ENCODE measurements around the gene ADAMTS7. TPM values are rescaled to one million over a fixed set of nuclear protein-coding genes. Genes with fewer than 3 reads are reported as not detected.
"Not testable (repeated sequence)": the region's sequence is repeated elsewhere in the genome, so short reads cannot be mapped to it uniquely, and the experiment has no call there.

Gene ADAMTS7
- total RNA-seq, 4 donors from 2014 or later: 0.42 to 1.1 (median 0.76) TPM

GRCh38 chr15:78788016-78788660 is 23.1 kb downstream of the ADAMTS7 start:
- Histone ChIP-seq H3K9me3 (no peaks in the 10 kb centered on the region), H3K4me1 (no peaks in the 10 kb centered on the region), H3K4me3 (no peak overlapping the region), H3K27ac (no peak overlapping the region), H3K36me3 (no peaks in the 10 kb centered on the region), H3K27me3 (no peaks in the 10 kb centered on the region)
- DNase-seq: no peak
- intact Hi-C loops (cut with DNase I; ENCODE audit: low total_unique reads) (no loop called here), in situ Hi-C loops (cut with MboI; ENCODE audit: low sequenced_read_pairs in 4 of 4) (no loop called here)
- no peak for TF ChIP-seq POLR2A (IDR thresholded peaks at IDR 0.05)
- TF ChIP-seq CTCF (IDR thresholded peaks at IDR 0.05 in 4 of 5, conservative IDR thresholded peaks at IDR 0.05 in 1 of 5): no peak
- no peak for ATAC-seq

GRCh38 chr15:78782402-78782801 is 28.9 kb downstream of the ADAMTS7 start:
- ATAC-seq; H3K4me3 ChIP-seq; H3K4me1 ChIP-seq; H3K36me3 ChIP-seq; H3K27ac ChIP-seq; intact Hi-C loops (cut with DNase I; ENCODE audit: low total_unique reads); H3K9me3 ChIP-seq; H3K27me3 ChIP-seq; DNase-seq; in situ Hi-C loops (cut with MboI; ENCODE audit: low sequenced_read_pairs in 4 of 4): not testable (repeated sequence)

GRCh38 chr15:78781381-78781780 is 29.9 kb downstream of the ADAMTS7 start:
- ATAC-seq, DNase-seq: not testable (repeated sequence)

GRCh38 chr15:78779975-78780374 is 31.3 kb downstream of the ADAMTS7 start:
- in situ Hi-C loops (cut with MboI; ENCODE audit: low sequenced_read_pairs in 4 of 4); DNase-seq; H3K4me1 ChIP-seq; intact Hi-C loops (cut with DNase I; ENCODE audit: low total_unique reads); H3K9me3 ChIP-seq; H3K4me3 ChIP-seq; H3K27ac ChIP-seq; H3K27me3 ChIP-seq; H3K36me3 ChIP-seq: not testable (repeated sequence)
- ATAC-seq: peak; percentile 53

More at GRCh38 chr15:78781381-78781780, 29.9 kb downstream of the ADAMTS7 start:
- H3K27ac ChIP-seq; H3K9me3 ChIP-seq; H3K36me3 ChIP-seq; in situ Hi-C loops (cut with MboI; ENCODE audit: low sequenced_read_pairs in 4 of 4); H3K4me3 ChIP-seq; H3K4me1 ChIP-seq; H3K27me3 ChIP-seq; intact Hi-C loops (cut with DNase I; ENCODE audit: low total_unique reads): not testable (repeated sequence)

GRCh38 chr15:78779176-78779785 is 32.0 kb downstream of the ADAMTS7 start:
- H3K4me1 ChIP-seq; in situ Hi-C loops (cut with MboI; ENCODE audit: low sequenced_read_pairs in 4 of 4); H3K9me3 ChIP-seq; H3K27ac ChIP-seq; H3K4me3 ChIP-seq; ATAC-seq; H3K36me3 ChIP-seq; H3K27me3 ChIP-seq; intact Hi-C loops (cut with DNase I; ENCODE audit: low total_unique reads); DNase-seq: not testable (repeated sequence)

- intact Hi-C loops (cut with DNase I; ENCODE audit: low total_unique reads): no loop called here
- TF ChIP-seq CTCF (IDR thresholded peaks at IDR 0.05 in 4 of 5, conservative IDR thresholded peaks at IDR 0.05 in 1 of 5) (no peak), POLR2A (IDR thresholded peaks at IDR 0.05) (no peak)
- in situ Hi-C loops (cut with MboI; ENCODE audit: low sequenced_read_pairs in 4 of 4): no loop called here
Measured at GRCh38 chr15:78778422-78778821, 32.8 kb downstream of the ADAMTS7 start.

GRCh38 chr15:78777953-78778345 is 33.3 kb downstream of the ADAMTS7 start:
- H3K9me3 ChIP-seq; H3K4me3 ChIP-seq; H3K27me3 ChIP-seq; H3K27ac ChIP-seq; intact Hi-C loops (cut with DNase I; ENCODE audit: low total_unique reads); DNase-seq; H3K4me1 ChIP-seq; in situ Hi-C loops (cut with MboI; ENCODE audit: low sequenced_read_pairs in 4 of 4); H3K36me3 ChIP-seq: not testable (repeated sequence)
- peak in 1 of 2 donors; percentile 47 for ATAC-seq

More at GRCh38 chr15:78778422-78778821, 32.8 kb downstream of the ADAMTS7 start:
- Histone ChIP-seq H3K36me3 (no peaks in the 10 kb centered on the region), H3K4me1 (peaks cover 7 to 9% of the 10 kb centered on the region in 2 donors), H3K27me3 (no peaks in the 10 kb centered on the region), H3K4me3 (no peak overlapping the region), H3K9me3 (no peaks in the 10 kb centered on the region), H3K27ac (no peak overlapping the region)
- ATAC-seq (no peak), DNase-seq (no peak)

GRCh38 chr15:78777290-78777952 is 33.8 kb downstream of the ADAMTS7 start:
- intact Hi-C loops (cut with DNase I; ENCODE audit: low total_unique reads); DNase-seq; in situ Hi-C loops (cut with MboI; ENCODE audit: low sequenced_read_pairs in 4 of 4): not testable (repeated sequence)

GRCh38 chr15:78776046-78776925 is 35.0 kb downstream of the ADAMTS7 start:
- H3K4me3 ChIP-seq; H3K36me3 ChIP-seq; intact Hi-C loops (cut with DNase I; ENCODE audit: low total_unique reads); DNase-seq; H3K9me3 ChIP-seq; H3K27me3 ChIP-seq; H3K4me1 ChIP-seq; ATAC-seq; in situ Hi-C loops (cut with MboI; ENCODE audit: low sequenced_read_pairs in 4 of 4); H3K27ac ChIP-seq: not testable (repeated sequence)

More at GRCh38 chr15:78777290-78777952, 33.8 kb downstream of the ADAMTS7 start:
- not testable (repeated sequence) for ATAC-seq, H3K4me3 ChIP-seq, H3K36me3 ChIP-seq, H3K27me3 ChIP-seq, H3K9me3 ChIP-seq, H3K4me1 ChIP-seq, H3K27ac ChIP-seq
